Measurements from ENCODE around the gene FAM47B. TPM values are rescaled to one million over a fixed set of nuclear protein-coding genes. Genes with fewer than 3 reads are reported as not detected.
A peak's percentile ranks its signal among the peaks of the same experiment; 100 is the strongest.

The FAM47B gene
- total and polyA plus RNA-seq, 2 of the 4 experiments (the other 2 are of a cell fraction), result not detected

GRCh38 chrX:34918856-34919255 is 23.7 kb upstream of the FAM47B start:
- Histone ChIP-seq H4K20me1 (ENCODE audit: insufficient read depth, low read length) (no peaks in the 10 kb centered on the region), H2AK9ac (replicated peaks; ENCODE audit: low read depth, low read length, poor library complexity) (no peak overlapping the region), H3K27me3 (ENCODE audit: control insufficient read depth, insufficient read depth, low read length) (no peaks in the 10 kb centered on the region), H3K9me1 (ENCODE audit: insufficient read depth, low read length) (no peaks in the 10 kb centered on the region), H2BK5ac (ENCODE audit: low read depth, low read length, poor library complexity, severe bottlenecking) (no peak overlapping the region), H4K8ac (ENCODE audit: low read depth in 2 of 2, low read length in 2 of 2) (no peak overlapping the region), H3K23ac (ENCODE audit: low read depth, low read length) (no peak overlapping the region), H3K56ac (ENCODE audit: extremely low read depth, insufficient read depth, low read length) (no peak overlapping the region), H3K4me3 (ENCODE audit: insufficient read depth, low read depth, low read length) (no peak overlapping the region), H2BK120ac (ENCODE audit: low read depth, low read length) (no peak overlapping the region), H3K27ac (ENCODE audit: insufficient read depth, low read length) (no peak overlapping the region), H3K4me2 (ENCODE audit: low read depth, low read length) (no peak overlapping the region), H2AK5ac (ENCODE audit: low read depth, low read length) (no peak overlapping the region), H2BK20ac (ENCODE audit: low read depth, low read length) (no peak overlapping the region), H3K79me1 (ENCODE audit: low read depth in 1 of 2, low read length in 2 of 2) (no peaks in the 10 kb centered on the region), H3K4me1 (ENCODE audit: control insufficient read depth, insufficient read depth, low read length) (no peaks in the 10 kb centered on the region), H4K91ac (ENCODE audit: insufficient read depth, low read depth, low read length) (no peak overlapping the region), H3K36me3 (ENCODE audit: control insufficient read depth, insufficient read depth, low read length) (no peaks in the 10 kb centered on the region), H2BK15ac (ENCODE audit: low read depth, low read length) (no peak overlapping the region), H3K9me3 (ENCODE audit: control insufficient read depth, insufficient read depth, low read length) (no peaks in the 10 kb centered on the region), H3K9ac (ENCODE audit: low read depth, low read length) (no peak overlapping the region), H3K14ac (replicated peaks; ENCODE audit: low read depth, low read length) (no peak overlapping the region), H3K18ac (ENCODE audit: low read depth, low read length) (no peak overlapping the region), H3K4ac (ENCODE audit: low read depth, low read length) (no peak overlapping the region), H4K5ac (ENCODE audit: low read depth, low read length) (no peak overlapping the region), H2AFZ (replicated peaks; ENCODE audit: low read length, poor library complexity) (no peak overlapping the region)
- TF ChIP-seq MXI1 (IDR thresholded peaks at IDR 0.05; ENCODE audit: borderline replicate concordance, low read depth, low read length) (no peak), BHLHE40 (IDR thresholded peaks at IDR 0.05; ENCODE audit: low read depth, low read length) (no peak), SMC3 (IDR thresholded peaks at IDR 0.05; ENCODE audit: low read depth, low read length) (peak; percentile 53), RAD21 (IDR thresholded peaks at IDR 0.05; ENCODE audit: low read length) (peak; percentile 68), RFX5 (IDR thresholded peaks at IDR 0.05; ENCODE audit: low read depth, low read length) (0 out of 2 replicates have a peak, but pooled peaks have one; percentile 40), CTCF (conservative IDR thresholded peaks at IDR 0.05; ENCODE audit: low read depth, low read length) (peak; percentile 53)
- TF ChIP-seq, protein P1, sequence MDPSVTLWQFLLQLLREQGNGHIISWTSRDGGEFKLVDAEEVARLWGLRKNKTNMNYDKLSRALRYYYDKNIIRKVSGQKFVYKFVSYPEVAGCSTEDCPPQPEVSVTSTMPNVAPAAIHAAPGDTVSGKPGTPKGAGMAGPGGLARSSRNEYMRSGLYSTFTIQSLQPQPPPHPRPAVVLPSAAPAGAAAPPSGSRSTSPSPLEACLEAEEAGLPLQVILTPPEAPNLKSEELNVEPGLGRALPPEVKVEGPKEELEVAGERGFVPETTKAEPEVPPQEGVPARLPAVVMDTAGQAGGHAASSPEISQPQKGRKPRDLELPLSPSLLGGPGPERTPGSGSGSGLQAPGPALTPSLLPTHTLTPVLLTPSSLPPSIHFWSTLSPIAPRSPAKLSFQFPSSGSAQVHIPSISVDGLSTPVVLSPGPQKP (IDR thresholded peaks at IDR 0.05; ENCODE audit: borderline replicate concordance, low read depth, low read length), result no peak
- ChIA-PET CTCF (interaction anchor here (0.6 to 1.5 kb wide), 5 partner anchors 9 to 950 kb away, joined by 3 to 5 read pairs (median 3); no protein-coding TSS in a partner anchor), POLR2A (ENCODE audit: unreplicated experiment) (no interaction called here)
- intact Hi-C loops (cut with micrococcal nuclease), result loop anchor here (2.0 to 5.0 kb wide), 2 partner anchors 264 to 282 kb away; no protein-coding TSS in a partner anchor
- DNase-seq (peak; percentile 75), ATAC-seq (ENCODE audit: low read depth) (peak; percentile 44)
- dilution Hi-C loops (cut with HindIII; ENCODE audit: low sequenced_read_pairs, unreplicated experiment), result no loop called here
- no CpG with 5 or more reads among the region's 1 CpG for WGBS, 2 experiments (ENCODE audit: extremely low coverage in 2 of 2, insufficient read length in 1 of 2)
- in situ Hi-C loops (cut with MboI; ENCODE audit: low sequenced_read_pairs), result no loop called here
- no TSS peak for BruUV-seq (replicated peaks)

Data from IMR-90 (cell line).